Endometrium (tissue), 2 donors: ENCODE data around the gene NPLOC4.

ENCODE experiments used
- FAIRE-seq: peaks from 2 replicates; lab custom pipeline; 2012; peaks lifted over from hg19 to GRCh38; lab: Jason Lieb, UNC
- donor health status: control.
- donor health status: control.

Gene NPLOC4

DNA sequence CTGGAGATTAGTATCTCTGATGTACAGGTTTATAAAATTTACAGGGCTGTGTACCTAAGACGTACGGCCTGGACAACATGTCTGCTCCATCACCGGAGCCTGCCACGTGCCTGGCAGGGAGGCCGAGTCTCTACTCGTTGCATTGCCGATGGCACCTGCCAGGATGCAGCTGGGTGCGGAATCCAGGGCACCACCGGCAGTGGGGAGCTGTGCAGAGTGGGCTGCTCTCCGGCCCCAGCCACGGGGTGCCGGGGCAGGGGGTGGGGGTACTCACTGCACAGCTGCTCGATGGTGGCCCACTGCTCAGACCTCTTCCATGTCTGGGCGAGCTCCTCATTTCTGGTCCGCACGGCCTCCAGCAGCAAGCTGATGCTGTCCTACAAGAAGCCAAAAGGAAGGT lies 71.7 kb downstream of the NPLOC4 start:
- no peak for FAIRE-seq

DNA sequence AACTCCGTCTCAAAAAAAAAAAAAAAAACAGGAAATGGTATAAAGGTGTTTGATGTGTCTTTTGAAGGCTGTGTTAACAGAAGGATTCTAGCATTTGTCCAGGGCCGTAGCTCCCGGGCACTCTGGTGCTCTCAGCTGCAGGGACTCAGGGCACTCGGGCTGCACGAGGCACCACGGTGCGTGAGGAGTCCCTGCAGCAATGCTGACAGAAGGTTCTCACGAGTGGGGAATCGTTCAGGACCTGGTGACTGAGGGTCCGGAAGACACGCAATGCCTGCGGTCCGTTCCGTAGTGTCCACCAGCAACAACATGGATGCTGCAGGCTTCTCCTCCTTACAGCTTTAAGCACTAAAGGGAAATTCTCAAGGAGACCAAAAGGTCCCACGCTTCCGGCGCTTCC lies 72.1 kb downstream of the NPLOC4 start:
- FAIRE-seq: no peak

DNA sequence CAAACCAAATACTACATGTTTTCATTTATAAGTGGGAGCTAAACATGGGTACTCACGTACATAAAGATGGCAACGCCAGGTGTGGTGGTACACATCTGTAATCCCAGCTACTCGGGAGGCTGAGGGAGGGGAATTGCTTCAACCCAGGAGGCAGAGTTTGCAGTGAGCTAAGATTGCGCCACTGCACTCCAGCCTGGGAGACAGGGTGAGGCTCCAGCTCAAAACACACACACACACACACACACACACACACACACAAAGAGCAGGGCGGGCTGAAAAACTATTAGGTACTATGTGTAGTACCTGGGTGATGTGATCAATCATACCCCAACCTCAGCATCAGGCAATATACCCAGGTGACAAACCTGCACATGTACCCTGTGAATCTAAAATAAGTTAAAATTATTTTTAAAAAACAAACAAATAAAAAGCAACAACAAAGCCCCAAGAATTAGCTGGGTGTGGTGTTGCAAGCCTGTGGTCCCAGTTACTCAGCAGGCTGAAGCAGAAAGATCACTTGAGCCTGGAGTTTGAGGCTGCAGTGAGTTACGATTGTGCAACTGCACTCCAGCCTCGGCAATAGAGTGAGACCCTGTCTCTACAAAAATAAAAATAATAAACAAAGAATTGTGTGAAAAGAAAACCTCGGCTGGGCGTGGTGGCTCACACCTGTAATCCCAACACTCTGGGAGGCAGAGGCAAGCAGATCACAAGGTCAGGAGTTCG lies 72.9 kb downstream of the NPLOC4 start:
- no peak for FAIRE-seq

DNA sequence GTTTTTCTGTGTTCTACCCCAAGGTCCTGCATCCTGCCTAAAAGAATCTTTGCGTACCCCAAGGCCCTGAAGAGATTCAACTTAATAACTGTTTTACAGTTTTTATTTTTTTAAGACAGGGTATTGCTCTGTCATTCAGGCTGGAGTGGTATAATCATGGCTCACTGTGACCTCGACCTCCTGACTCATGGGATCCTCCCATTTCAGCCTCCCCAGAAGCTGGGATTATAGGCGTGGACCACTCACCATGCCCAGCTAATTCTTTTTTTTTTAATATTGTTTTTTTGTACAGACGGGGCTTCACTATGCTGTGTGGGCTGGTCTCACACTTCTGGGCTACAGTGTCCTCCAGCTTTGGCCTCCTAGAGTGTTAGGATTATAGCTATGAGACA lies 75.4 kb downstream of the NPLOC4 start:
- FAIRE-seq: no peak

DNA sequence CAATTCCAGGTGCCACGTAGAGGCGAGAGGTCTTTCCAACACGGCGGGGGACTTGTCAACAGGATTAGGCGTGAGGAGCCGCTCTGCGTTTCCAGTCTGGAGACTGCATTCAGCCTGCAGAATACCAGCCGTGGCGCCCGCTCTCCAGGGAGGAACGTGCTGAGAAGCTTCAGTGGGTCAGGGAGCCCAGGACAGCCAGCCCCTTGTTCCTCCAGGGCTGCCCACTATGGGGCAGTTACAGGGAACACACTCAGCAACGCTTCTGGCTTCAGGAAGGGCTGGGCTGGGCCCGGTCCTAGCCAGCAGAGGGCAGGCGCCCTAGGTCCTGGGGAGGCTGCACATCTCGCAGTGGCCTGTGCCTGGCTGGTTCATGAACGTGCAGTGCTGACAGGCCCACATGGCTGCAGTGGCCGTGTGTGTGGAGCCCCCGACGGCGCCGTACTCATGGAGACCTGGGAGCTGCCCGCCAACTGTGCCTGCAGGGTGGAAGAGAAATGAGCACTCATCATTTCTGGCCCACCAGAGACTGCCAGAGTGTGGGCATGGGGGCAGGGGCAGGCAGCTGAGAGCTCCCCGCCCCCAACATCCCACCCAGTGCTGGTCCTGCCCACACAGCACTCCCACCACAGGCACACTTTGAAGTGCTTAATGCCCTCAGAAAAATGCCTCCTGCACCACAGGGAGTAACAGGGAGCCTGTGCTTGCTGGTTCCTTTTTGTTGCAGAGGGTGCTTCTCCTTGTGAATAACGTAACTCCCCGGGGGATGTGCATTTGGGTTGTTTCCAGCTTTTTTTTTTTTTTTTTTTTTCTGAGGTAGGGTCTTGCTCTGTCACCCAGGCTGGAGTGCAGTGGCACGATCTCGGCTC lies 77.7 kb downstream of the NPLOC4 start:
- no peak for FAIRE-seq

DNA sequence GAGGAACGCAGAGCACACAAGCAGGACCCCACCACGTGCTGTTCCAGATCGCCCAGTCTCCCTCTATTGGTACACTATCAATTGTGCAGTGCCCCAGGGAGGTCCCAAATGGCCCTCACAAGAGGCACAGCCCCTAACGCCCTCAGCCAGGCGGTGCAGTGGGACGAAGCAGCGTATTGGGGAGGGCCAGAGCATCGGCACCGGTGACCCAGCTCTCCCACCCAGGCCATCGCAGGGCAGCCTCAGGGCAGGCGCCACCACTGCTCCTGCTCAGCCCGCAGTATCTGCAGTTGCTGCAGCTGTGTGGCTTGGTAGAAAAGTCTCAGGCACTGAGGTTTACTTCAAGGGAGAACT lies 78.8 kb downstream of the NPLOC4 start:
- FAIRE-seq: no peak

DNA sequence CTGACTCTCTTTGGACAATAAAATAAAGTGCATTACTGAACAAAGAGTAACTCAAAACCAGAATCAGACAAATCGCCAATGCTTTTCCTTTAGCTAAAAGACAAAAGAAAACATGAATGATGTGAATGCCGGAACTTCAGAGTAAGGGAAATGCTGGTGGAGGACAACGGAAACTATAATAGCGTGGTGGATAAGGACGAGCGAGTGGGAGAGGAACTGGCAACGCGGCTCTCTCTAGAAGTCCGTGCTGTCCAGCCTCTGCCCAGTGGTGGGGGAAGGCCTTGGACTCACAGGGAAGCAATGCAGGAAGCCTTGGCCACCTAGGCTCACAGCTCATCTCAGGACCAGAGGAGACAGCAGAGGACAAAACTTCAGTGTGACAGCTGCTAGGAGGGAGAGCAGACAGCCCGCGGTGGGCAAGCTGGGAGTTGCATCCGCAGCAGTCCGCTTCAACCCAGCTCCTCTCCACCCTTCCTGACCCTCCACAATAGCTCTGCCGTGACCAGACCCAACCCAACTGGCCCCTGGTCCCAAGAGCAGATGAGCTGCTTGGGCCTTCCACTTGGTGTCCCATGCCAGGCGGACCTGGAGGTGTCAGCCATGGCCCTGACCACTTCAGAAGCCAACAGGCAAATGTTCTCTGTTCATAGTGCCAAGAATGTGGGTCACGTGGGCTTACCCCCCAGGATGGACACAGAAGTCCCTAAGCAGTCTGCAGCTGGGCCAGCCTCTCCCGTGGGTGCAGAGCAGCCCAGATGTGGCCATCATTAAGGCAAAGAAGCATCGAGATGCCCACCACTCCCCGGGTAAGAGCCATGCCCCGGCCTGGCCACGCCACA lies 79.4 kb downstream of the NPLOC4 start:
- no peak for FAIRE-seq

DNA sequence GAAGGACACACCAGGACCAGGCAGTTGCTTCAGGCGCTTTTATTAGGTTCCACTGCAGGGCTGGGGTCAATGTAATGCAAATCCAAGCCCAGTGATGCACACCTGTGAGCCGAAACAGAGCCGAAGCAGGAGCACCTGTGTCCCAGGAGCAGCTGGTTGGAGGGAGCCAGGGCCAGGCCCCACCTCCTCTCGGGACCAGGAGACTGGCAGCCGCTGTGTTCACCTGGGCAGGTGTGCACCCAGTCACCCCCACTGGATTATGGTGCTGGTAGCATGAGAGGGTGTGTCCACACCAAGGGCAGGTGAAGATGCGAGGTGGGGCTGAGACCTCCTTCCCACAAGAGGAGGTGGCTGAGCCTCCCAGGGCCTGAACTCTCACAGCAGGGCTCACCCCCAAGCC lies 80.0 kb downstream of the NPLOC4 start:
- FAIRE-seq: no peak

DNA sequence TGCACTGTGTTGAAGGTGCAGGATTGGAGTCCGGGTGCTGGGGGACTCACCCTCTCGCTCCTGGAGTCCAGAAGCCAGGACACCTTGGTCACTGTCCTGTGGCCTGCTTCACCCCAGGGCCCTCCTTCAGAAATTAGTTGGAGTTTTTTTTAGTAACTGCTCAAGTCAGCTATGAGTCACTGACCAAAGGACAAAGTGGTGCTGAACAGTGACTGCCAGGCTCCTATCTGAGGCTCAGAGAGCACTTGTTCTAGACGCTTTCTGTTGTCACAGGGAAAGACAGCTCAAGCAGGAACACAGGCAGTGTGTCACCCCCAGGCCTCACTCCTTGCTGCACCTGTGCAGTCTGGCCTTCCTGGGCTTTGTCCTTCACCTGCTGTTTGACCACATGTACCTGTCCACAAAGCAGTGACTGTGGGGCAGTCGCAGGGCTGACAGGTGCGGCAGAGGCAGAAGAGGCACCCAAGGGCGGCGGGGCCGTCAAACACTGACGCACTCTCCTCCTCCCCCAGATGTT lies 80.7 kb downstream of the NPLOC4 start:
- FAIRE-seq: no peak

DNA sequence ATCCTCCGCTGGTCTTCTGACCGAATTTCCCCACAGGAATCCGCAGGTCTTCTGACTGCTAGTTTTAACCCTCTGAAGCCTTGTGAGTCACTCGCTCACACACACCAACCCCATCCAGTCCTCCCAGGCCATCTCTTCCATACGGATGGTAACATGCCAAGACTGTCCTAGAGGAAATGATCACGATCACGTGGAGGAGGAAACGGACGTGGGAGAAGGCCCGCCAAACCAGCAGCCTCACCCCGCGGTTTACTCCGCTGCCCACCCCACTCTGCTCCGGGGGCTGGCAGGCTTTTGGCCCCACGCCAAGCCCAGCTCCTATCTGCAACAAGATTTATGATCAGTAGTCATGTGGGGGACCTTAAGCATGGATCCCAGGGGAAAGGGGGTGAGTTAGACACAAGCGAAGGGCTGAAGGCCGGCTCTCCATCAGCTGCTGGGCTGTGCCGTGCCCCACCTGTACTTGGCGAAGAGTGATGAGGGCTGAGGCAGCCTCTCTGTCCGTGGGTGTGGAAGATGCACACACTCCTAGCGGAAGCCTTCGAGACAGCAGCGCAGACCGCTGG lies 83.2 kb downstream of the NPLOC4 start:
- no peak for FAIRE-seq

DNA sequence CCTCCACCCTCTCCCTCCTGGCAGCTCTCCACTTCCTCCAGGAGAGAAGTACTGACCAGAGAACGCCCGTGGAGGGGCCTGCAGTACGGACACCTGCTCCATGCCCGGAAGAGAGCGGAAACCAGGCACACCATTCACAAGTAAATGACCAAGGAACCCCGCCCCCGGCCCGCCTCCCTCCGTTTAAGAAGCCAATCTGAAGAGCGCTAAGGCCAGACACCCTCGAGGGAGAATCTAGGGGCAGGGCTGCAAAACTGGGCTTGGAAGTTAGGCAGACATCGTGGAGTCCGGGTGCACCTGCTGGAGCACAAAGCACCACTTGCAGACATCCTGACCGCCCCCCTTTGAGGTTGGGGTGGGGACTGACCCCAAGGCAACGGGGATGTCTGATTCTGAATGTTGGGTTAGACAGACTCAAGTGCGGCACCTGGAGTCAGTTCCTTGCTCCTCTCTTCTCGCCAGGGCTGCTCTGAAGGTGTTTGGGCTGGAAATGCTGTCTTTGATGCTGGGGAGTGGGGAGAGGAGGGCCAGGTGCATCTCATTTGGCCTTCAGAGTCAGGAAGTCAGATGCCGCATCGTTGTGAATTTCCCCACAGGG lies 83.8 kb downstream of the NPLOC4 start:
- FAIRE-seq: no peak

DNA sequence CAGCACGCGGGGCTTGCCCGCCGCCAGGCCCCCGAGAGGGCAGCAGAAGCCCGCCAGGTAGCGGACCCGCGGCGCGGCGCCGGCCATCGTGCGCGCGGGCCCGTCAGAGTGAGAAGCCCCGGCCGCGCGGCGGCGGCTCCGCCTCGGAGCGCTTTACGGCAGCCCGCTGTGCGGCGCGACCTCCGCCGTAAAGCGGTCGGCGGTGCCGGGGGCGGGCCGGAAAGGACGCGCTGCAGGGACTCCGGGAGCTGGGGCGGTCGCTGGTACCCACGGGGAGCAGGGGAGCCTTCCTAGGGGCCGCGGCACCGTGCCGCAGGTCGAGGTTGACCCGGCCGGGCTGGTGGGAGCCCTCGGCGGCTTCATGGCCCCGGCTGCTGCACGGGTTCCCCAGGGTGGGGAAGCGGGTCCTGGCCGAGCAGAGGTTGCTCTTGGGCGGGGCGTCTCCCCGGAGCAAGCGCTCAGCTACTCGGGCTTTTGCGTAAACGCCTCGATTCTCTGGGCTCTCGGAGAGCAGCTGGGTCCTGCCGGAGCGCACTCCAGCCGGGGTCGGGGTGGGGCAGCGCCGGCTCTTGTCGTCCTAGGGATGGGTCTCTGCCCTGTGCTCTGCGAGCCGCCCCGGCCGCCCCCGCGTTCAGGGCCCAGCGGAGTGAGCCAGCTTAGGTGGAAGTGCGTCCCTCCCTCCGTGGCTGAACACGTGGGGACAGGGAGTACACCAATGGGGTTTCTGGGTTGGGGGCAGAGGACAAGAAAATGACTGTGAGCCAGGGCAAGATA lies 84.5 kb downstream of the NPLOC4 start, which contains the start of gene FAAP100:
FAAP100 (minus strand) TSS at position 110 of the 774 bp plus-strand sequence; CDS start at position 87, 23 bp downstream.
- FAIRE-seq: no peak

DNA sequence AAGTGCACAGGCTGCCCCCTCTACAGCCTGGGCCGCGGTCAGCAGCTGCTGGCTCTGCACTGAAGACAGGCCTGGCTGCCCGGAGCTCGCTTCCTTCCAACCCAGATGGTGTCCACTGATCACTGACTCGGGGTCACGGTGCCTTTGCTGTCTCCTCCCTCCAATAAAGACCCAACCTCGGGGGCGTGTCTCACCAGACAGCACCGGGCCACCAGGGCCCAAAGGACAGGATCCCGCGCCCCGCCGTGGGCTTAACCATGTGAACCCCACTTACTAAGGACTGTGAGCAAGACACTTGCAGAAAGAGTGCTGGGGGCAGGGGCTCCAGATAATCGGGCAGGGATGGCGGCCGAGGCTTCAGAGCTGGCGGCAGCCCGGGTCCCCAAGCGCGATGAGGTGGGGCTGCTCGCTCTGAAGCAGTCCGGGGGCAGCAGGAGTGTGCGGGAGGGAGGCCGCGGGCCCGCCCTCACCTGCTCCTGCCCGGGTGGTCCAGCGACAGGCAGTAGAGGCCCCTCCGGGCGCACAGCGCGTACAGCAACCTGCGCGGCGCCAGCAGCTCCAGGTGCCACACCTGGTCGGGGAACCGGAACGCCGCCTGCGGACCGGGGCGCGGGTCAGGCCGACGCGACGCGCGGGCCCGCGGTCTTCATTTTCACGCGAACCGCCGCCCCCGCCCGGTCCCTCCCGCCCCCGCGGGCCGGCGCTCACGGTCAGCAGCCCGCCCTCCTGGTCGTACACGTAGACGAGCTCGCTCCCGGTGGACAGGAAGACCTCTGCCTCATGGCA lies 85.3 kb downstream of the NPLOC4 start:
- no peak for FAIRE-seq

DNA sequence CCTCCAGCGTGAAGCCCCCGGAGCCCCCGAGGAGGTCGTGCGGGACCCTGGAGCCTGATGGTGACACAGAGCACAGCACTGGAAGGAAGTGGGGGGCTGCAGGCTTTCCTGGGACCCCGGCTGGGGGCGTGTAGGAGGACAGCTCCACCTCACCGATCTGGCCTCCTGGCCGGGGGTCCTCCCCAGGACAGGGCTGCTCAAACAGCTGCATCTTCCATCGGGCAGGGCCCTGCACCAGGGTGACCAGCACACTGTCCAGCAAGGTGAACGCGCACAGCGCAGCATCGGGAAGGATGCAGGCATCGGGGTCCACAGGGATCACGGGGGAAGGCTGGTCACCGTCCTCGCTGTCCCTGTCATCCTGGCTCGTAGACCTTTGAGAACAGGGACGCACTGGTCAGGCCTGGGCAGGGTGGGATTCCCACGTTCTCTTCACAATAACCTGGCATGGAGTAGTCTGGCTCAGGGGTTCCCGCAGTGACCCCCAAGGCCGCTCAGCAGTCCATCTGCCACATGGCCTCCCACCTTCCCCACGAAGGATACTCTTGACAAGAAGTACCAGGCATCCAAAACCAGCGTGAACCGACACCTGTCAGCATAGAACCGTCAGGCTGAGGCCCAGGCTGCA lies 86.0 kb downstream of the NPLOC4 start:
- FAIRE-seq: no peak

DNA sequence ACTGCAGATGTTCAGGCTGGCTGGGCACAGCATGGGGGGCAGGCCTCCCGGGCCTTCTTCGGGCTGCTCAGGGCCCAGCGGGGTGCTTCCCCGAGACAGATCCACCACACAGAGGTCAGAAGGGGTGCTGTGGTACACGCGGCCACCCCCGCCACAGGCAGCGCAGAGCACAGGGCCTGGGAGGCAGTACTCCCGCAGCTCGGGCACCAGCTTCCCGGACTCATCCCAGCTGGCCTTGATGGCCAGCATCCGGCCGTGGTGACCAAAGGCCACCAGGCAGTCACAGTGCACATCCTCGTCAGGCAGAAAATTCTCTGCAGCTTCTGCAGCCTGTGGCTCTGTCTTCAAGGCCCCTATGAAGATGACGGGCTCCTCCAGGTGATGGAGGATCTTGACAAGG lies 86.6 kb downstream of the NPLOC4 start:
- FAIRE-seq: no peak

DNA sequence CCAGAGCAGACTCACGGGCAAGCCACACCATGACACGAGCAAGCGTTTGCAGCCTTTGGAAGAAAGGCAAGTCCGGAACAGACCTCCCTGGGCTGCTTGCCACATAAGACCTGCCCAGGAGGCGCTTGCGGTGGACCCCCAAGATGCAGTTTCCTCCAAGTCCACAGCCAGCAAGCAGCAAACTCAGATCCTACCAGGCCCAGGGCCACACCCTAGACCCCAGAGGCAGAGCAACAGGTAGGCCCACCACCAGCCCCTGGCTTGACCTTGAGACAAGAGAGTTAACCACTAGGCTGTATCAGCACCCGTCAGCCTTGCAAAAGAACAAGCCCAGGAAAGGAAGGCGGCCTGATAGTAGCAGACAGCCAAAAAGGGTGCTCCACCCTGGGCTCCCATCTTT lies 87.1 kb downstream of the NPLOC4 start:
- no peak for FAIRE-seq

DNA sequence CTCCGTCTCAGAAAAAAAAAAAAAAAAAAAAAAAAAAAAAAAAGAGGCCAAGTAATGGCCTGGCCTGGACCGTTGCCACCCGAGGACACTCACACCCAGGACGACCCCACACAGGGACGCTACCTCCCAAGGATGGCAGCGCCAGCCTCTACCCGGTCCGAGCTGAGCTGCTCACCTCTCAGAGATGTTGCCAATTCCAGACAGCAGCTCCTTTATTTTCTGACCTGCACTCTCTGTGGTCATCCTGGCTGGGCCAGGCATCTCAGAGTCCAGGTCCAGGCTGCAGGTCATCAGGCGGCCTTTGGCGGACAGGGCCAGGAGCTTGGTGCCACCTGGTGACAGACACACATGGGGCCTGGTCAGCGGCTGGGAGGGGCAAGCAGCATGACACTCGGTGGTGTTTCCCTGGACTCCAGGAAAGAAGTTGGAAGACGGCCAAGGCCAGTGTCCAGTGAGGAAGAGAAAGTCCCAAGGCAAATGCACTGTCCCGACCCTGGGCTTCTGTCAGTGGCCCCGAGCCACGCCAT lies 87.8 kb downstream of the NPLOC4 start:
- FAIRE-seq: no peak

DNA sequence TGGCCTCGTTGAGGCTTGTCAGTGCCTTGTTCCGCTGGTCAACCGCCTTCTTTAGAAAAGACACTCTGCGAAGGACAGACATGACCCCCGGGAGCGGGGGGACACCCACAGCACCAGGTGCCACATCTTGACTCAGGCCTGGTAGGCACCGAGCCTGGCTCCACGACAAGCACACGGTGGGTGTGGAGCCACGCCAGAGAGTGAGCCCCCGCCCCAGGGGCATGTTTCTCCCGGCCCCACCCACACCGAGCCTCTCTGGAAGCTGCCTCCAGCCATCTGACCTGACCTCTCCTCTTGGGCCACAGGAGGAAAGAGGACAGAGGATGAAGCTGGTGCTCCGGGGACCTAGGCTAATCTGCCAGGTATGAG lies 89.3 kb downstream of the NPLOC4 start:
- no peak for FAIRE-seq

DNA sequence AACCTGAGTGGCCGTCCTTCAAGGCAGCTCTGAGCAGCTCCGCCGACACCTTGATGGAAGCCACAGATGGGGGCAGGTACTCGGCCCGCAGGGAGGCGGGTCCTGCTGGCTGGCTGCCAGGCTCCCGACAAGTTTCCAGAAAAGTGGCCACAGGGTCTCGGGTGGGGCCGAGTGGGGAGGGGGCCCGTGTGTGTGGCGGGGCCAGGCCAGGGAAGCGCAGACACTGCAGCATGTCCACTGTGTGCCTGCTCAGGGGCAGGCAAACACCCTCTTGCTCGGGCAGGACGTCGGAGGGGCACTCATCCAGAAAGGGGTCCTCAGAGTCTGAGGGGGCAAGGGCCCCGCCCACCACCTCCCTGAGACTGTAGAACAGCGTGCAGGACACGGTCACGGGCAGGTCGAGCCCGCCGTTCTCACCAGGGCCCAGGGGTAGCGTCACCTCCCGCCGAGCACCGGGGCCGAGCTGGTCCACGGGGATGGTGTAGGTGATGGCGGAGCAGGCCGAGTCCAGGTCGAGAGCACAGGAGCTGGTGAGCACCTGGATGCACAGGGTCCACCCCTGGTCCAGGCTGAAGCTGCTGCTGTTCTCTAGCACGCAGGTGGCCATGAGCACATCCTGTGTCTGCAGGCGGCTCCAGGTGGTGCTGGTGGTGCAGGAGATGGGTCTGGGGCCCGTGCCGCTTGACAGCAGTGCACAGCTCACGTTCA lies 89.9 kb downstream of the NPLOC4 start:
- no peak for FAIRE-seq
